K562 (cell line): ENCODE data around the gene DCAF11. TPM values are rescaled to one million over a fixed set of nuclear protein-coding genes. Genes with fewer than 3 reads are reported as not detected.
A peak's percentile ranks its signal among the peaks of the same experiment; 100 is the strongest.

Experiments
- CEBPG ChIP-seq, 3 experiments: fragments of 200-800 bp in 1 of 3; sonication (Bioruptor generic) in 1 of 3; sonication (generic) in 1 of 3; formaldehyde crosslinking in 1 of 3; IDR thresholded peaks in 2 of 3; conservative IDR thresholded peaks in 1 of 3; 2 replicates each; pipeline versions ENCODE4 v1.6.1 to v1.8.0; 2016 to 2022; ENCODE audit warnings: missing compliant biosample characterization in 2 of 3, missing genetic modification characterization in 2 of 3, mild to moderate bottlenecking in 1 of 3, missing genetic modification reagents in 1 of 3
- ELK1 ChIP-seq: sonication (generic); formaldehyde crosslinking; IDR thresholded peaks from 2 replicates; pipeline ENCODE4 v1.8.1; 2022; ENCODE audit warnings: missing genetic modification reagents
- GATA2 ChIP-seq: sonication (generic); formaldehyde crosslinking; IDR thresholded peaks from 2 replicates; pipeline ENCODE4 v1.4.0; 2020; ENCODE audit warnings: mild to moderate bottlenecking, missing genetic modification reagents
- HDAC1 ChIP-seq, 2 experiments: fragments of 450-650 bp; IDR thresholded peaks; 2 replicates each; pipeline ENCODE4 v1.6.1; 2016 to 2017; ENCODE audit warnings: inconsistent platforms in 1 of 2, mild to moderate bottlenecking in 1 of 2, moderate library complexity in 1 of 2
- HMBOX1 ChIP-seq: sonication (generic); IDR thresholded peaks from 2 replicates; pipeline ENCODE4 v1.6.1; 2016
- HMGN3 ChIP-seq: IDR thresholded peaks from 2 replicates; pipeline ENCODE4 v1.6.1; 2011; ENCODE audit warnings: borderline replicate concordance, low read depth, mild to moderate bottlenecking, mixed read lengths, low read length; ENCODE audit not compliant: insufficient read length; ENCODE audit errors: extremely low read depth
- HNRNPUL1 ChIP-seq: fragments of 200-400 bp; formaldehyde crosslinking; IDR thresholded peaks from 2 replicates; pipeline ENCODE4 v1.6.1; 2017; ENCODE audit warnings: low read length
- ILF3 ChIP-seq: fragments of 450-650 bp; IDR thresholded peaks from 2 replicates; pipeline ENCODE4 v1.6.1; 2018; ENCODE audit warnings: antibody characterized with exemption, mild to moderate bottlenecking, moderate library complexity, borderline replicate concordance
- KAT2B ChIP-seq: IDR thresholded peaks from one replicate; pipeline ENCODE4 v1.6.1; 2012; ENCODE audit warnings: low read depth, mild to moderate bottlenecking, control low read depth, inconsistent platforms, low read length, moderate library complexity
- NR1H2 ChIP-seq: sonication (generic); formaldehyde crosslinking; IDR thresholded peaks from 2 replicates; pipeline ENCODE4 v1.4.0; 2020; ENCODE audit warnings: mild to moderate bottlenecking, missing genetic modification reagents
- PURB ChIP-seq: sonication (generic); formaldehyde crosslinking; IDR thresholded peaks from 2 replicates; pipeline ENCODE4 v1.9.0; 2021; ENCODE audit warnings: low read depth, mild to moderate bottlenecking, missing genetic modification reagents
- RHOXF2B ChIP-seq: fragments of 250-450 bp; sonication (Bioruptor Pico); conservative IDR thresholded peaks from 2 replicates; pipeline ENCODE4 v1.5.1; 2021
- SIX5 ChIP-seq, 2 experiments: IDR thresholded peaks; 2 replicates each; pipeline ENCODE4 v1.6.1; 2011; ENCODE audit warnings: low read length in 2 of 2, borderline replicate concordance in 1 of 2, low read depth in 1 of 2, mild to moderate bottlenecking in 1 of 2, moderate library complexity in 1 of 2; ENCODE audit not compliant: insufficient read depth in 1 of 2
- SMAD3 ChIP-seq: fragments of 450-650 bp; formaldehyde crosslinking; conservative IDR thresholded peaks from 2 replicates; pipeline ENCODE4 v1.4.0; 2020; ENCODE audit warnings: mild to moderate bottlenecking
- SP2 ChIP-seq: IDR thresholded peaks from 2 replicates; pipeline ENCODE4 v1.6.1; 2011; ENCODE audit warnings: mild to moderate bottlenecking, low read depth, low read length, moderate library complexity; ENCODE audit not compliant: poor library complexity, severe bottlenecking; ENCODE audit errors: extremely low read depth
- TRIM28 ChIP-seq: fragments of 450-650 bp; IDR thresholded peaks from 2 replicates; pipeline ENCODE4 v1.6.1; 2017
- ZFP36 ChIP-seq: fragments of 150-350 bp; IDR thresholded peaks from 2 replicates; pipeline ENCODE4 v1.6.1; 2018; ENCODE audit warnings: low read length, low read depth; ENCODE audit not compliant: partially characterized antibody
- ZNF134 ChIP-seq: fragments of 250-450 bp; sonication (Bioruptor Pico); conservative IDR thresholded peaks from 2 replicates; pipeline ENCODE4 v1.4.0; 2020
- ZNF146 ChIP-seq: IDR thresholded peaks from one replicate; pipeline ENCODE4 v1.6.1; 2018; ENCODE audit warnings: missing compliant biosample characterization; ENCODE audit not compliant: unreplicated experiment
- ZNF23 ChIP-seq: fragments of 250-450 bp; sonication (Bioruptor Pico); IDR thresholded peaks from 2 replicates; pipeline ENCODE4 v1.4.0; 2020; ENCODE audit warnings: mild to moderate bottlenecking
- ZNF316 ChIP-seq: fragments of 450-650 bp; IDR thresholded peaks from 2 replicates; pipeline ENCODE4 v1.6.1; 2016
- ZNF384 ChIP-seq: IDR thresholded peaks from 2 replicates; pipeline ENCODE4 v1.6.1; 2012; ENCODE audit warnings: low read depth, low read length, improper control_type of control experiment
- ZNF57 ChIP-seq: fragments of 450-650 bp; formaldehyde crosslinking; IDR thresholded peaks from 2 replicates; pipeline ENCODE4 v1.4.0; 2020; ENCODE audit warnings: mild to moderate bottlenecking, moderate library complexity
- ZNF77 ChIP-seq: fragments of 250-450 bp; sonication (Bioruptor Pico); IDR thresholded peaks from 2 replicates; pipeline ENCODE4 v1.5.0; 2020
- ZNF780A ChIP-seq: fragments of 250-450 bp; sonication (Bioruptor Pico); IDR thresholded peaks from 2 replicates; pipeline ENCODE4 v1.5.0; 2021; ENCODE audit warnings: mild to moderate bottlenecking
- ZSCAN29 ChIP-seq: fragments of 450-650 bp; IDR thresholded peaks from 2 replicates; pipeline ENCODE4 v1.6.1; 2017
- polyA plus RNA-seq, 8 experiments: library from polyadenylated mRNA; depleted of rRNA in 4 of 8; stranded (reverse) in 5 of 8; unstranded in 3 of 8; fragments of >200 nt; fragmentation: Nextera tagmentation in 2 of 8; fragmentation: Illumina TruSeq in 1 of 8; extraction: Ambion mirVana in 2 of 8; extraction: Trizol in 1 of 8; gene quantifications; 2 replicates each; pipeline versions ENCODE4 v1.2.1 to v1.2.3, GENCODE V29; 2011 to 2014; ENCODE audit warnings: inconsistent platforms in 1 of 8, missing spikeins in 1 of 8
- total RNA-seq, 7 experiments: library from RNA; depleted of rRNA in 6 of 7; stranded (reverse); fragments of >200 nt in 6 of 7; fragmentation: Illumina TruSeq in 2 of 7; extraction: Trizol in 2 of 7; gene quantifications; 2 replicates each; pipeline versions ENCODE4 v1.2.1 to v1.2.3, GENCODE V29; 2011 to 2021; ENCODE audit warnings: low replicate concordance in 1 of 7
- TF ChIP-seq, protein P1 (sequence below): sonication (generic); formaldehyde crosslinking; IDR thresholded peaks from 2 replicates; pipeline ENCODE4 v1.8.1; 2023; ENCODE audit warnings: mild to moderate bottlenecking, missing genetic modification reagents, moderate library complexity

The DCAF11 gene
- total and polyA plus RNA-seq, 9 of the 15 experiments (the other 6 are each of a cell fraction or from before 2014, with no cell fraction given): 8.5 to 46.2 (median 36.4) TPM

- TF ChIP-seq PURB (CRISPR knock-in tag) (no peak), RHOXF2B (no peak), HMBOX1 (no peak), ZNF23 (CRISPR knock-in tag) (no peak), ZNF780A (CRISPR knock-in tag) (no peak), TRIM28 (no peak; the same call in 1 of the 2 replicates), SIX5 (IDR thresholded peaks at IDR 0.05; ENCODE audit: borderline replicate concordance in 1 of 2, insufficient read depth in 1 of 2, low read depth in 1 of 2, low read length in 2 of 2) (no peak), ZNF316 (no peak), SMAD3 (CRISPR knock-in tag) (0 out of 2 replicates have a peak, but pooled peaks have one; percentile 33), CEBPG (CRISPR knock-in tag; IDR thresholded peaks at IDR 0.05) (peak; percentile 77), CEBPG (tag; conservative IDR thresholded peaks at IDR 0.05 in 1 of 2, IDR thresholded peaks at IDR 0.05 in 1 of 2) (no peak), ZSCAN29 (no peak), HMGN3 (peak; percentile 45), KAT2B (no peak), ZNF77 (CRISPR knock-in tag) (no peak), ZNF384 (no peak), ZNF57 (CRISPR knock-in tag) (no peak), ZNF146 (CRISPR knock-in tag) (no peak), SP2 (peak; percentile 70), GATA2 (CRISPR knock-in tag) (no peak), HNRNPUL1 (no peak), NR1H2 (CRISPR knock-in tag) (no peak), ELK1 (CRISPR knock-in tag) (no peak), ZFP36 (no peak), ZNF134 (no peak), ILF3 (no peak), HDAC1 (IDR thresholded peaks at IDR 0.05) (peak in 1 of 2 experiments; percentile 98; a peak in 2 of 4 replicates)
- TF ChIP-seq, protein P1, sequence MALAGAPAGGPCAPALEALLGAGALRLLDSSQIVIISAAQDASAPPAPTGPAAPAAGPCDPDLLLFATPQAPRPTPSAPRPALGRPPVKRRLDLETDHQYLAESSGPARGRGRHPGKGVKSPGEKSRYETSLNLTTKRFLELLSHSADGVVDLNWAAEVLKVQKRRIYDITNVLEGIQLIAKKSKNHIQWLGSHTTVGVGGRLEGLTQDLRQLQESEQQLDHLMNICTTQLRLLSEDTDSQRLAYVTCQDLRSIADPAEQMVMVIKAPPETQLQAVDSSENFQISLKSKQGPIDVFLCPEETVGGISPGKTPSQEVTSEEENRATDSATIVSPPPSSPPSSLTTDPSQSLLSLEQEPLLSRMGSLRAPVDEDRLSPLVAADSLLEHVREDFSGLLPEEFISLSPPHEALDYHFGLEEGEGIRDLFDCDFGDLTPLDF (CRISPR knock-in tag): no peak
These were observed at the start of gene DCAF11, which contains the start of gene NRL (continued) for GRCh38 chr14:24114532-24115421.
